OCI-LY1 (cell line): Measurements from ENCODE around the gene NKPD1.

Experiments used
- H2AFZ ChIP-seq: fragments of 200-600 bp; sonication (generic), shearing (Covaris generic); 2 replicates; pipeline ENCODE4 v1.6.0; 2014; ENCODE audit warnings: antibody characterized with exemption, mild to moderate bottlenecking, low read length
- H3F3A ChIP-seq: fragments of 200-600 bp; sonication (generic), shearing (Covaris generic); 2 replicates; pipeline ENCODE4 v1.6.0; 2014; ENCODE audit warnings: mild to moderate bottlenecking, antibody characterized with exemption, low read length, moderate library complexity; ENCODE audit not compliant: insufficient read depth
- H3K27ac ChIP-seq: fragments of 200-600 bp; sonication (generic); 2 replicates; pipeline ENCODE4 v1.5.1; 2014; ENCODE audit warnings: low read length, mixed run types, mild to moderate bottlenecking, low read depth; ENCODE audit not compliant: poor library complexity, severe bottlenecking
- H3K27me3 ChIP-seq: fragments of 200-600 bp; sonication (generic); 2 replicates; pipeline ENCODE4 v1.6.0; 2014; ENCODE audit warnings: antibody characterized with exemption, mild to moderate bottlenecking, low read length, moderate library complexity; ENCODE audit not compliant: insufficient read depth
- H3K36me3 ChIP-seq: fragments of 200-600 bp; sonication (generic); 2 replicates; pipeline ENCODE4 v1.6.1; 2014; ENCODE audit warnings: mild to moderate bottlenecking, antibody characterized with exemption, low read length, moderate library complexity, mixed read lengths; ENCODE audit not compliant: insufficient read depth
- H3K4me1 ChIP-seq: fragments of 200-600 bp; sonication (generic); 2 replicates; pipeline ENCODE4 v1.5.1; 2014; ENCODE audit warnings: mild to moderate bottlenecking, low read length, moderate library complexity; ENCODE audit not compliant: insufficient read depth, severe bottlenecking
- H3K4me2 ChIP-seq: fragments of 200-600 bp; sonication (generic), shearing (Covaris generic); 2 replicates; pipeline ENCODE4 v1.6.1; 2014; ENCODE audit warnings: low read length
- H3K4me3 ChIP-seq: fragments of 200-600 bp; sonication (generic); 2 replicates; pipeline ENCODE4 v1.5.1; 2014; ENCODE audit warnings: low read length, low read depth, mild to moderate bottlenecking, mixed read lengths; ENCODE audit not compliant: poor library complexity, severe bottlenecking
- H3K79me2 ChIP-seq: fragments of 200-600 bp; shearing (Covaris generic); 2 replicates; pipeline ENCODE4 v1.6.1; 2016; ENCODE audit warnings: mixed run types, low read length, mixed read lengths; ENCODE audit not compliant: insufficient read depth
- H3K9ac ChIP-seq: fragments of 200-600 bp; sonication (generic), shearing (Covaris generic); 2 replicates; pipeline ENCODE4 v1.6.1; 2014; ENCODE audit warnings: mild to moderate bottlenecking, low read length, mixed read lengths
- H3K9me2 ChIP-seq: fragments of 200-600 bp; sonication (generic), shearing (Covaris generic); 2 replicates; pipeline ENCODE4 v1.6.1; 2014; ENCODE audit warnings: low read depth, mild to moderate bottlenecking, low read length, mixed read lengths
- H3K9me3 ChIP-seq: fragments of 200-600 bp; shearing (Covaris generic); 2 replicates; pipeline ENCODE4 v1.6.1; 2014; ENCODE audit warnings: low read length, mixed read lengths
- H4K20me1 ChIP-seq: fragments of 200-600 bp; sonication (generic), shearing (Covaris generic); 2 replicates; pipeline ENCODE4 v1.6.0; 2016; ENCODE audit warnings: mild to moderate bottlenecking, low read length; ENCODE audit not compliant: insufficient read depth
- EZH2 ChIP-seq: fragments of 200-600 bp; sonication (generic), shearing (Covaris generic); IDR thresholded peaks from 2 replicates; pipeline ENCODE4 v1.8.0; 2017; ENCODE audit warnings: borderline replicate concordance, mixed run types, mild to moderate bottlenecking, antibody characterized with exemption, low read length, moderate library complexity, mixed read lengths
- TF ChIP-seq, protein P1 (sequence below): fragments of 200-600 bp; sonication (generic), shearing (Covaris generic); IDR thresholded peaks from 2 replicates; pipeline ENCODE4 v1.5.1; 2017; ENCODE audit warnings: mild to moderate bottlenecking, antibody characterized with exemption, low read length, moderate library complexity, mixed read lengths

NKPD1 gene

DNA sequence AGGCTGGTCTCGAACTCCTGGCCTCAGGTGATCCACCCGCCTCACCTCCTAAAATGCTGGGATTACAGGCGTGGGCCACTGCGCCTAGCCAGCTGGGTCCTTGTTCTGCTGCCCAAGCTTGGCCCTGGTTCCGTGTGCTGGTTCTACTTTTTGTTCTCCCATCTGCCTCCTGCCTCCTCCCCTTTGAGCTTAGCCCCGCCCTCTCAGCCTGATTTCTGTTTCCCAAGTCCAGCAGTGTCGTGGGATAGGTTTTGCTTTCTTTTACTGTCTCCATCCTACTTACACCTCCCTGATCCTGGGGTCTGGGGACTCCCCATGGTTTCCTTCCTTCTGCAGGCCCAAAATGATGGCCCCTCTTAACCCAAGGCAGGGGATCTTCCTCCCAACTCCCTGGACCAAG is 20.2 kb upstream of the NKPD1 start:
- H3K27ac ChIP-seq = no peak overlapping the region
- no peaks in the 10 kb centered on the region for H3K9me3 ChIP-seq
- H4K20me1 ChIP-seq = no peaks in the 10 kb centered on the region
- H2AFZ ChIP-seq = no peak overlapping the region
- H3K4me1 ChIP-seq = peaks cover 24% of the 10 kb centered on the region
- peaks cover 9% of the 10 kb centered on the region; the same call in 1 of the 2 replicates for H3K36me3 ChIP-seq
- TF ChIP-seq, protein P1, sequence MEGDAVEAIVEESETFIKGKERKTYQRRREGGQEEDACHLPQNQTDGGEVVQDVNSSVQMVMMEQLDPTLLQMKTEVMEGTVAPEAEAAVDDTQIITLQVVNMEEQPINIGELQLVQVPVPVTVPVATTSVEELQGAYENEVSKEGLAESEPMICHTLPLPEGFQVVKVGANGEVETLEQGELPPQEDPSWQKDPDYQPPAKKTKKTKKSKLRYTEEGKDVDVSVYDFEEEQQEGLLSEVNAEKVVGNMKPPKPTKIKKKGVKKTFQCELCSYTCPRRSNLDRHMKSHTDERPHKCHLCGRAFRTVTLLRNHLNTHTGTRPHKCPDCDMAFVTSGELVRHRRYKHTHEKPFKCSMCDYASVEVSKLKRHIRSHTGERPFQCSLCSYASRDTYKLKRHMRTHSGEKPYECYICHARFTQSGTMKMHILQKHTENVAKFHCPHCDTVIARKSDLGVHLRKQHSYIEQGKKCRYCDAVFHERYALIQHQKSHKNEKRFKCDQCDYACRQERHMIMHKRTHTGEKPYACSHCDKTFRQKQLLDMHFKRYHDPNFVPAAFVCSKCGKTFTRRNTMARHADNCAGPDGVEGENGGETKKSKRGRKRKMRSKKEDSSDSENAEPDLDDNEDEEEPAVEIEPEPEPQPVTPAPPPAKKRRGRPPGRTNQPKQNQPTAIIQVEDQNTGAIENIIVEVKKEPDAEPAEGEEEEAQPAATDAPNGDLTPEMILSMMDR = no peak
- TF ChIP-seq EZH2 = no peak
- no peak overlapping the region for H3K4me3 ChIP-seq
- peaks cover 3% of the 10 kb centered on the region; the same call in 1 of the 2 replicates for H3K79me2 ChIP-seq
- H3K9ac ChIP-seq = no peak overlapping the region
- H3K27me3 ChIP-seq = no peaks in the 10 kb centered on the region
- no peaks in the 10 kb centered on the region for H3F3A ChIP-seq
- H3K9me2 ChIP-seq = no peaks in the 10 kb centered on the region
- no peak overlapping the region for H3K4me2 ChIP-seq

DNA sequence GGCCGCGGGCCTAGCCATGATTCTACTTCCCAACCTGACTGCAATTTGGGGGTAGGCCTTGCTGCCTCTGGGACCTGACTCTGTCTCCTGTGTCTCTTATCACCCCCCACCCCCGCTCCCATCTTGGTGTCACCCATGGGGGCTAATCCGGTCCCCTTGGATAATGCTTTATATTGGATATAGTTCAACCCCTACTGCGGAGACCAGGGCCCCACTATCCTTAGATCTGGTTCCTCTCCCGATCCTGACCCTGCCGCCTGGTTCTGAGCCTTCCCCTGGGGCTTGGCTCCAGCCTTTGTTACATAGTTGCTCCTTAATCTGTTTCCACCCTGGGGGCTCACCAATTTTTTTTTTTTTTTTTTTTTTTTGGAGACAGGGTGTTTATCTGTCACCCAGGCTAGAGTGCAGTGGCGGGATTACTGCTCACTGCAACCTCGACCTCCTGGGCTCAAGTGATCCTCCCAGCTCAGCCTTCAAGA is 19.1 kb upstream of the NKPD1 start:
- no peak overlapping the region for H3K27ac ChIP-seq
- no peaks in the 10 kb centered on the region for H4K20me1 ChIP-seq
- peak overlapping the region; percentile 75 for H3K4me2 ChIP-seq
- H3K36me3 ChIP-seq = peaks cover 9% of the 10 kb centered on the region; the same call in 1 of the 2 replicates
- peaks cover 24% of the 10 kb centered on the region for H3K4me1 ChIP-seq
- no peaks in the 10 kb centered on the region for H3F3A ChIP-seq
- no peaks in the 10 kb centered on the region for H3K27me3 ChIP-seq
- TF ChIP-seq, protein P1 = no peak
- no peak for TF ChIP-seq EZH2
- no peaks in the 10 kb centered on the region for H3K9me2 ChIP-seq
- H3K9ac ChIP-seq = peak overlapping the region; percentile 80
- H3K79me2 ChIP-seq = peaks cover 3% of the 10 kb centered on the region; the same call in 1 of the 2 replicates
- H3K9me3 ChIP-seq = no peaks in the 10 kb centered on the region
- H2AFZ ChIP-seq = no peak overlapping the region
- H3K4me3 ChIP-seq = peak overlapping the region; percentile 87

DNA sequence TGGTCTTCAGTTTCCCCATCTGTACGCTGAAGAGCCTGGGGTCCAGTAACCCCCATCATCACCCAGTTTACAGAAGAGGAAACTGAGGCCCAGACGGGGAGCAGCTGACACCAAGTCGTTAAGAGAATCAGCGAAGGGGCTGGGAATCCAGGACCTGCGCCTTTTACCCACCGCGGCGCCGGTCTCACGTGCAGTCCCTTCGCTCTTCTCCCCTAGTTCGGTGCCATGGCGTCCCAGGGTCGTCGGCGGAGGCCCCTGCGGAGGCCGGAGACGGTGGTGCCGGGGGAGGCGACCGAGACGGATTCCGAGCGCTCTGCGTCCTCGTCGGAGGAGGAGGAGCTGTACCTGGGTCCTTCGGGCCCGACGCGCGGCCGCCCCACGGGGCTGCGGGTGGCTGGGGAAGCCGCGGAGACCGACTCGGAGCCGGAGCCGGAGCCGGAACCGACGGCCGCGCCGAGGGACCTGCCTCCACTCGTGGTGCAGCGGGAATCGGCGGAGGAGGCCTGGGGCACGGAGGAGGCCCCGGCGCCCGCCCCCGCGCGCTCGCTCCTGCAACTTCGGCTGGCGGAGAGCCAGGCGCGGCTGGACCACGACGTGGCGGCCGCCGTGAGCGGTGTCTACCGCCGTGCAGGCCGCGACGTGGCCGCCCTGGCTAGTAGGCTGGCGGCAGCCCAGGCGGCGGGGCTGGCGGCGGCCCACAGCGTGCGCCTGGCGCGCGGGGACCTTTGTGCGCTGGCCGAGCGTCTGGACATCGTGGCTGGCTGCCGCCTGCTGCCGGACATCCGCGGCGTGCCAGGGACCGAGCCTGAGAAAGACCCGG is 18.5 kb upstream of the NKPD1 start:
- Histone ChIP-seq H3K4me3 (peak overlapping the region; percentile 87), H3K36me3 (peaks cover 9% of the 10 kb centered on the region; the same call in 1 of the 2 replicates), H3F3A (no peaks in the 10 kb centered on the region), H3K27ac (peak overlapping the region; percentile 64), H3K4me2 (peak overlapping the region; percentile 75), H3K4me1 (peaks cover 24% of the 10 kb centered on the region), H3K27me3 (no peaks in the 10 kb centered on the region), H4K20me1 (no peaks in the 10 kb centered on the region), H3K9ac (peak overlapping the region; percentile 80), H3K79me2 (peaks cover 3% of the 10 kb centered on the region; the same call in 1 of the 2 replicates), H3K9me2 (no peaks in the 10 kb centered on the region), H2AFZ (0 out of 2 replicates have a peak overlapping the region, but pooled peaks have one; percentile 5), H3K9me3 (no peaks in the 10 kb centered on the region)
- TF ChIP-seq, protein P1 = no peak
- TF ChIP-seq EZH2 = no peak
